Fibroblast of peridontal ligament (primary cell): Measurements from ENCODE around the gene EHD3.

Experiments used
- DNase-seq: peaks from one replicate; pipeline ENCODE4 v3.0.0-alpha.2; 2010; ENCODE audit errors: extremely low read depth

Gene EHD3

DNA sequence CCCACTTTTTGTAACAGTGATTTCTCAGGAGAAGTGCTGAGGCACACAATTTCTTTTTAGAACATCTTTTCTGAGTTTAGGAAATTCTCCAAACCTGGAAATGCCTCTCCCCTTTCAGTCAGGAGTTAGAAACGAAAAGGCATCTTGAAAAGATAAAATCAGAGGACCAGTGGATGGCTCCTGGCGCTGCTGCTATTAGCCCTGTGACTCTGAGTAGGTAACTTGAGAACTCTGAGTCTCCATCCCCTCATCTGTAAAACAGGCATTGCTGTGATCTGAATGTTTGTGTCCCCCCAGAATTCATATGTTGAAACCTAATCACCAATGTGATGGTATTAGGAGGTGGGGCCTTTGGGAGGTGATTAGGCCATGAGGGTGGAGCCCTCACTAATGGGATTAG, 50.2 kb downstream of the EHD3 start:
- DNase-seq, result no peak

DNA sequence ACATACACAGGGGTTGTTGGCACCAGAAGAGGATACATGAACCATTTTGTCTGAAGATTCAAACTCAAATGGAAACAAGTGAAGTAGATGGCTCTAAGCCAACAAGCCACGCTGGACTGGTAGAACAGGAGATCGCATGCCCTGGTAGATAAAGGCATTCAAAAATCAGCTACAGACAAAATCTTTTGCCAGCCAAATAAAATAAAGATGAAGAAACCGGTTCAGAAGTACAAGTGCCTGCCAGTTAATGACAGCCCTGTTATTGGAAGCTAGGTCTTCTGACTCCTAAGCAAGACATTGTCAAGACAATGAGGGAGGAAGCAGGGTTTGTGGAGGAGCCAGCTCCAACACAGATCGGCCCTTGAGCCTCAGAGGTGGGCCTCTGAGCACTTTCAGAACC, 52.3 kb downstream of the EHD3 start:
- no peak for DNase-seq

DNA sequence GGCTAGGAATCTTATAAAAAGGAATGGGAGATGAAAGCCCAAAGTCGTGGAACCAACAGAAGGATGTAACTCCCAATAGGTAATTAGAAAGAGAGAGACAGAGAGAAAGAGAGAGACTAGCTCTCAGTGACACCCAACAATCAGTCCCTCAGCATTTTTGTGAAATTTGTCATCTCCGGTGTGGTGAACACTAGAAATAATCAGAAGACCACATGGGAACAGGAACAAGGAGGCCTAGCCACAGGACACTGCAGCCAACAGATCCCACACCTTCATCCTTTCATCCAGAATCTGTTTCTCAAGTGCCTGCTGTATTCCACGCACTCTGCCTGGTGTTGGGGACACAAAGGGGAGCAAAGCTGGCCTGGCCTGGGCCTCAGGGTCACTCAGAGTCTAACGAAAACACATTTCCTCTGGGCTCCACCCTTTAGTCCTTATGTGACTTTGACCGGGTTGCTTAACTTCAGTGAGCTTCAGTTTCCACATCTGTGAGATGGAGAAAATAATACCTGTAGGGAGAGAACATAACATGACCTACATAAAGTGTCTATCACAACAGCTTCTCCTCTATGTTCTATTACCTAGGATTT, 53.1 kb downstream of the EHD3 start:
- no peak for DNase-seq

DNA sequence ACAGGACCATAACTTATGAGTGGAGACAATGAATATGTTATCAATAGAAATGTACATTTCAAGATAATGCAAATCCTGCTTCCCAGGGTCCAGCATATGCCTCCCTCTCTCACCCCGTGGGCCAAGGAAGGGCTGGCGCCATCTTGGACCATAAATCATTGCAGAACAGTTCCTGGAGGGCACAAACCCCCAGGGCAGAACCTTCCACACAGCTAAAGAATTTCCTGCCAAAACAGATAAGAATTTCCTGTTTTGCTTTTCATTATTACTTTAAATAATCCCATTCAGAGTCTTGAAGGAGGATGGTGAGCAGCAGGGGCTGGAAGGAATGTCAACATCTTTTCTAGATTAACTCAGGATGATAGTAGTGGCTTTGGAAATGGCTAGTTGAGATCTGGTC, 53.7 kb downstream of the EHD3 start:
- DNase-seq, result peak; percentile 27

DNA sequence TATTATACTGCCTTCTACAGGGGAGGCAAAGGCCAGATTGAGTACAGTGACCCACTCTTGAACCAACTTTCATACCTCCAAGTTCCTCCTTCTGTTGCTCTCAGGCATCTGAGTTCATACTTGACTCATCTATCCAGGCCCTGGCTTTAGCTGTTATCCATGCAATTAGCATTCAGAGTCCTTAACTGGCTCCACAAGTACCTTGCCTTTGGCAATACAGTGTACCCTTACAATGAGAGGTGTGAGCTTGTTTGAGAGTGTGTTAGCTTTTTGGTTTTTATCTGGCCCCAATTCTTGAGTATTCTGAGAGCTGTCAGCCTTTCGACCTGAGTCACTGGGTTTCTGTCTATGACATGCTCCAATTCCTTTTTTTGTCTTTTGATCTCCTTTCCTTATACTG, 60.2 kb downstream of the EHD3 start:
- DNase-seq, result no peak

DNA sequence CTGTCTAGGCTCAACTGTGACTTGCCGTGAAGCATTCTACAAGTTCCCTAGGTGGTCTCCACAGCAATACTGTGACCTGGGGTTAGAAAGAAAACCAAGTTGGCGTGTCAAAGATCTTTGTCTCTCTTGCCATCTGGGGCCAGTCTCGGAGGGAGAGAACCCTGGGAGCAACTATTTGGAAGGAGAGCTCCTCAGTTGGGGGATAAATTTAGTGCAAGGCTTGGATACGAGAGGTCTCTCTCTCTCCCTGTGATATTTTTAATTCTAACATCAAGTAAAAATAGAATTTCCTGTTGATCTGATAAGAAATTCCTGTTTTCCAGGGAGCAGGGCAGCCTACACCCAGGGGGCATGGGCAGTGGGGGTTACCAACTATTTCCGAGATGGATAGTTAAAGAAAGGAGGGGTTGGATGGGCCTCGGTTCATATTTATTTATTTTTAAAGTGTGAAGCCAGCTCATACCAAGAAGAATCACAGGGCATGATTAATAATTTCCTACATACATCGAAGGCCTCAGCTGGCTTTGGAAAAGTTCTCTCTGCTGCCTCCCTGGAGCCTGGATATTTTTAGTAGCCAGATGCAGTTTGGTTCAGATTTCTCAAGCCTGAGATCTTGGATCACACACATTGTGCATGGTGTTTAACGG, 62.8 kb downstream of the EHD3 start:
- DNase-seq, result peak; percentile 41

DNA sequence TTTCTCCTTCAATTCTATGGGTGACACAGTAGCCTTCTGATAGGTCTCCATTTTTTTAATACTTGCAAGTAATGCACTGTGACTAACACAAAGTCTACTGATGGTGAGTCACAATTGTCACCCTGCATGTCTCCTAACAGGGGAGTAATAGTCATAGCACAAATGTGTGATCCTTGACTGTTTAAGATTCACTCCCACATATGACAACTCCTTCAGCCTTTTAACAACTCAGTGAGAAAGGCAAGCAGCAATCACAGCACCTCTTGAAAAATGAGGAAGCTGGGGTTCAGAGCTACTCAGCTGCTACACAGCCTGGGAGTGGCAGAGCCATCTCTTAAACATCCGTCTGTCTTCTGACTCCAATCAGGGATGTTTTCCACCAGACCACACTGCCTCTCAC, 63.8 kb downstream of the EHD3 start:
- no peak for DNase-seq

DNA sequence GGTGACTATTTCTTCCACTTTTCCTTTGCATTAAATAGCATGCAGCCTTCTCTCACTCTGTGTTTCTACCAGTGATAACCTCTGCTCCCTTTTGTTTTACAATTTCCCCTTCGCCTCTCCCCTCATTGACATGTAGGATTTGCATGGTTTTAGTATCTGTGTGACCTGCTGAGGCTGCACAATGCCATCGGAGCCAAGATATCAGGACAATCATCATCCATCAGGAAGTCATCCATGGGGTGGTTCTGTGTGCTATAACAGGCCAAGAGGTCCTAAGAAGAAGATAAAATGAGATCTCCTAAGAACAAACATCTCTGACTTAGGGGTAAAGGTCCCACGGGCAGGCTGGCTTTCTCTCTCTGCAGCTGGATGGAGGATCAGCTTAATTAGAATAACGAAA, 65.6 kb downstream of the EHD3 start:
- DNase-seq, result no peak

DNA sequence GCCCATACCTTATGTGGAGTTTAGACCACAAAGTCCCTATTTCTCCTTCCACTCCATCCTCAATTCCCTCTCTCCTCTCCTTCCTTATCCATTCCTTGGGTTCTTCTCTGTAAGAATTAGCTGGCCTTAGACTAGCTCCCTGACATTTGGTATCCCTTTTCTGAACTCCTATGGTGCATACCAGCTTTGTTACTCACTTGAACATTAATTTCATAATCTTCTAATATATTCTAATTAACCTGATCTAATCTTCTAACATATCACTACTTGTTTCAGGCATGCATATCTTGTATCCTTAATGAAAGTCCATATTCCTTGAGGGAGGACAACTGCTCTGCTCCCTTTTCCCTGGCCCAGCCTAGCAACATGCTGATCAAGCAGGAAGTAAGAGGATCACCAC, 66.4 kb downstream of the EHD3 start:
- DNase-seq, result no peak

DNA sequence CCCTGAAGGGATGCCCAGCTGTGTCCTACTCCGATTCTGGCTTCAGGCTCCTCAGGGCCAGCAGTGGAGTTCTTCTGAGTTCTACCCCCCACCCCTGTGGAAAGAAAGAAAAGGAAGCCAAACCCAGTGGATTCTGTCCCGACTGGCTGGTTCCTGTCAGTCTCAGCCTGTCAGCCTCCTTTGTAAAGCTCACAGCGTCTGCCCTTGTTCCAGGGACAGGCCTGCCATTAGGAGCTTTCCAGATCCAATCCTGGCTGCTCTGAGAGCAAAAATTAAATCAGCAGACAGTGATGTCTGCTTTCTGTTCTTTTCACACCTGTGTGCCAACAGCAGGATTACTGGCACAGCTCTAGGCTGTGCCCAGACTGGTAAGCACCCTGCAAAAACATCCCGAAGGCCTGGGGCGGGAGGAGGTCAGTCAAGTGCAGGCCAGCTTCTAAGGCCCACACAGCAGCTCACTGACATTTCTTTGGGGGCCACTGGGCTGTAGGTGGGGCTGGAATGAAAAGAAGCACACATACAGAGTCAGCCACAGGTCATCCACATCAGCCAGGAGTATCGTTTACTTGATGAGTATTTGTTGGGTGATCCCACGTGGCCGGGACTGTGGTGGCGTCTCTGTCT, 69.1 kb downstream of the EHD3 start:
- no peak for DNase-seq

DNA sequence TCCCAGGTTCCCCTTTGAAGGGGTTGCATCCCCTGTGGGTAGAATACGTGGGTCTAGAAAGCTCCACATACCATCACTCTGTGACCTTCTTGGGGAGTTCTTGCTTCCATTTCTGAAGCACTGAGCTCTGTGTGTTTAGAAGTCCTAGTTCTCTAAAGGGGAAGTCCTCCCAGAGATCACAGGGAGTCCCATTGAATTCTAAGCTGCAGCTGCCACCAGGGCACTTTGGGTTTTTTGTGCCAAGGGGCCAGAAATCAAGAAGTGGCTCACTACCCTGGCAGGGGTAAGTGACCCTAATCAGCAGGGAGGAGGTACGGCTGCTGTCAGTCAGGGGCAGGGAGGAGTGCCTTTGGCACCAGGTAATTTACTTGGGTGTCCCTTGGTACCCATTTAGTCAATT, 70.9 kb downstream of the EHD3 start:
- DNase-seq, result no peak

DNA sequence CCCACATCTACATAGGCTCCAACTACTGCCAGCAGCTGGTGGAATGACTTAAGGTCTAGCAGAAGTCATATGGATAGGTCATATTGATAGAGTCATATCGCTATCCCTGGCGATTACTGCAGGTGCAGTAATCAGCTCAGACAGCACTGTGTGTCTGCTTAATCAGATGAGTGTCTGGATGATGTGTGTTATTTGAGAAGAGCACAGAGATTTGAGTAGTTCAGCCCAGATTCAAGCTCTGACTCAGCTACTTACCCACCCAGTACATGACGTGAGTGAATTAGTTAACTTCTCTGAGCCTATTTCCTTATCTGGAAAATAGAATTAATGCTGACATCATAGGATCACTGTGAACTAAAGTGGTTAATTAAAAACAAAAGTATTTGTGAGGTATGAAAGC, 78.9 kb downstream of the EHD3 start:
- DNase-seq, result peak; percentile 67

DNA sequence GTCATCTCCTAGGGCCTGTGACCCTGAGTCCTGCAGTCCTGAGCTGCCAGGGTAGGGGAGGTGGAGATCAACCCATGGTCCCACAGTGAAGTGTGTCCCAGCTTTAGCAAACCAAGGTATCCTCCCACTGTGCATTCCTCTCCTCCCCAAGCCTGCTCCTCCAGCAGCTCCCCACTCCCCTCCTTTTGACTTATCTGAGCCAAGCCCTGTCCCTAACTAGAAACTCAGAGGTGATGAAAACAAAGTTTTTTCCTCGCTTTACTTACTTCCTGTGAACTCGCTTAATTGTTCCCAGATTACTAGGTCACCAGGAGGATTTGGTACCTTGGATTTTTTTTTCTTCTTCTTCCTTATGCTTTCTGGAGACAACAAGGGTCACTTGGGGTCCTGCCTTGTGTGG, 80.8 kb downstream of the EHD3 start:
- DNase-seq, result no peak

DNA sequence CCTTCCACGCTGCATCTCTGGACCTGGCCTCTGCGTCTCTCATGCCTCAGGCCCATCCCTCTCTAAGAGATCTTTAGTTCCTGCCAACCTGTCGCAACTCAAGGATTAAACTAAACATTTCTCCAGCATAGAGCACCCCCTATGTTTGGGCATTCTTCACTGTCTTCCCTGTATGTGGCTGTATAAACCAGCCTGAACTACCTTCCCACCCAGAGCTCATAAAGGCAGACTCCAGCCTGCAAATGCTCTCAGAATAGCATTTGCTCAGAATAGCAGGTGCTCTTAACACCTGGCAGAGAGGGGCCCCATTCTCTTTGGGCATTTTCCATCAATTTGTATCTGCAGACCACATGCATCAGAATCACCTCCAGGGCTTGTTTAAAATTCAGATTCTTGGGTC, 83.4 kb downstream of the EHD3 start:
- no peak for DNase-seq

DNA sequence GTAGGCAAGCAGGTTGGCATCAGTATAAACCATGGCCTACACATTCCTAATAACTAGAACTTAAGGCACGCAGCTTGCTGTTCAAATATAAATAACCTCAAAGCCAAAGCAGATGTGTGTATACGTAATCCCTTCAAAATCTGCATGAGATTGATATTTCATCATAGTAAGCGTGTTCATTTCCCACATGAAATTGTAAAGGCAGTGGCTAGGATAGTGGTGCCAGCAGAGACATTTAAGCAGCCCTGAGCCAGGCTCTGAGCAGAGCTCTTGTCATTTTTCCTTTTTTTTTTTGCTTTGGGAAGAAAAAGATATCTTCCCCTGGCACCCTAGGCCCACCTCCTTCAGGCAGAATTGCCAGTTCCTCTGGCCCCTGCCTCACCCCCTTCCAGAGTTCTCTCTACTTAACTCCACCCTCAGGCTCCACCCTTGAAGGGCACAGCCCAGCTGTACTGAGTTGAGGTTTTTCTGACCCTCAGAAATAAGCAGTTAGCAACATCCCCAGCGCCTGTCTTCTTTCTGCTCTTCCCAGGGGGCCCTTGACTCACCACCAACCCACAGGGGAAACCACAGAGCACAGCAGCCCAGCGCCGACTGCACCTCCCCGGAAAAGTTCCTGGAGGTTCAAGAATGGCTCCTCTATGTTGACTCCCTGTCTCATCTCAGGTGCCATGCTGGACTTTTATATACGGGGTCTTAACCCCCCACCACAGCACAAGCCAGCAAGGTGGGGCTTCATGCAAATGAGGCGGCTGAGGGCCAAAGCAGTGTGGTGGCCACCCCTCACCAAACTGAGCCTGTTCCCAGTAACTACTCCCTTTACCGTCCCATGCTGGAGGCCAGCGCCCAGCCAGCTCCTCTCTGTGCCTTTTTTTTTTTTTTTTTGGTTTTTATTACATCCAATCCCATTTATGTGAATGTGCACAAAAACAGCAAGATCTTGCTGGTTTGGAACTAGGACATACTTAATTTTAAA, 84.7 kb downstream of the EHD3 start:
- DNase-seq, result peak; percentile 96
